Stimulated activated CD8-positive, alpha-beta memory T cell treated with anti-CD3 and anti-CD28 coated beads, Interleukin-12 subunit alpha, Interleukin-12 subunit beta, amount 100 ng/mL, for 24 hours (primary cell): Measurements from ENCODE around the gene LRRC52.
"Not testable (repeated sequence)": the region's sequence is repeated elsewhere in the genome, so short reads cannot be mapped to it uniquely, and the experiment has no call there.

Source experiments
- DNase-seq: peaks from one replicate; pipeline ENCODE4 v3.0.0-alpha.2; 2020; ENCODE audit errors: extremely low read depth

Gene LRRC52

DNA sequence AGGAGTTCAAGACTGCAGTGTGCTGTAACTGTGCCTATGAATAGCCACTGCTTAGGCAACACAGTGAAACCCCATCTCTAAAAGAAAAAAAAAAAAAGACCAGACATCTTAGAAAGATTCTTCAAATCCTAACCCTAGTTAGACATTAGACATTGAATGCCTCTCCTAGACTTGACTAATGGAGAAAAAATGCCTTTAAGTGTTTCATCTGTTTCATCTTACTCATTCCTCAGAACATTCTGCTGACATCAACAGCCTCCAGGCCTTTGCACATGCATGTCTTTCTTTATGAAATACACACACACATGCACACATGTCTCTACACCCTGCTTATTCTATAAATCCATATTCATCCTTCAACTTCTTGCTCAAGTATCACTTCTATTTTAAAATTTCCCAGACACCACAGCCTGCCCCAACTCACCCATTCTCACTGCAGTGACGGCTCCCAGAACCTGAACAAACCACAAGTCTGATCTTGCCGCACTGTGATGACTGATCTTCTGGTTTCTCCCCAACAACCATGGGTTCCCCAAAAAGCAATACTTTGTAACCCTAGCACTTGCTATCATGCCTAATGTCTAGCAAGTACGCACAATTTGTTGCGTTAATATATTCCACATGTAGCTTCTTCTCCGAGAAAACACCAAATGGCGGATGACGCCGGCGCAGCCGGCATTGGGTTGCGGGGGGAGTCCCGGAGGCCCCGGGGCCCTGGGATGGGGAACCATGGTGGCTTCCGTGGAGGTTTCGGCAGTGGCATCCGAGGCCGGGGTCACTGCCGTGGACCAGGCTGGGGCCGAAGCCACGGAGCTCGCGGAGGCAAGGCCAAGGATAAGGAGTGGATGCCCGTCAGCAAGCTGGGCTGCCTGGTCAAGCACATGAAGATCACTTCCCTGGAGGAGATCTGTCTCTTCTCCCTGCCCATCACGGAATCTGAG lies 37.4 kb downstream of the LRRC52 start:
- no peak for DNase-seq

GRCh38 chr1:165581926-165582325 lies 38.1 kb downstream of the LRRC52 start:
- DNase-seq, result no peak

GRCh38 chr1:165586398-165586797 lies 42.6 kb downstream of the LRRC52 start:
- DNase-seq, result no peak

- not testable (repeated sequence) for DNase-seq
These were observed 47.6 kb downstream of the LRRC52 start for GRCh38 chr1:165591391-165591790.

DNA sequence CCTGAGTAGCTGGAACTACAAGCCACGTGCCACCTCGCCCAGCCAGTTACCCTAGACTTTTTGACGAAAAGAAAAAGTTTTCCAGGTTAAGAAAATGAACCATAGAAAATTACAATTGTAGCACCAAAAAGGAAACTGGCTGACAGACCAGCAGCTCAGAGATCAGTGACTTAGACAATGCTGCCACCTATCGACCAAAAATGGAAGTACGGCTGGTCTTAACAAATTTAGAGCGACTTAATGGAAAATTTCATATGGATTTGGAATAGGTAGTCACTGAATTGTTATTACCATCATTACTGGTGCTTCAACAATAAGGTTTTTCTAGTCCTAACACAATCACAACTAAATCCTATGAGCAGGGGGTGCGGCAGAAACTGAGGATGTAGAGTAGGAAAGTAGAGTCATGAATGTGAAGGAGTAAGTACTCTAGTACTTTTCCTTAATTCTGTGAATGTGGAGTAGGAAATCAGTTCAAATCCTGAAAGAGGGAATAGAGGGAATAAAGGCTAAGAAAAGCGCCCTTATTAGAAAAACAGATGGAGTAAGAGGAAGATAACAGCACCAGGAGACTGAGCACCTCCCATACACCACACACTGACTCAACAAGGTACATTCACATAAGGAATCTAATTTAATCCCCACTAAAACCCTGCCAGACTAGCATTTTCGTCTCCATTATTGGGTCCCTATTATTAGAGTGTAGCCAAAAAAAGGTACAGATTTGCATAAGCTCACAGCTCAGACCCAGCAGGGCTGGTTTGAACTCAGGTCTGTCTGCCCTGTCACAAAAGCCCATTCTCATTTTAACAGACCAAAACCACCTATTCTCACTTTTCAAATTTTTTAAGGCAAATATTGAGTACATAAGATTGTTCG lies 49.4 kb downstream of the LRRC52 start:
- DNase-seq, result no peak

DNA sequence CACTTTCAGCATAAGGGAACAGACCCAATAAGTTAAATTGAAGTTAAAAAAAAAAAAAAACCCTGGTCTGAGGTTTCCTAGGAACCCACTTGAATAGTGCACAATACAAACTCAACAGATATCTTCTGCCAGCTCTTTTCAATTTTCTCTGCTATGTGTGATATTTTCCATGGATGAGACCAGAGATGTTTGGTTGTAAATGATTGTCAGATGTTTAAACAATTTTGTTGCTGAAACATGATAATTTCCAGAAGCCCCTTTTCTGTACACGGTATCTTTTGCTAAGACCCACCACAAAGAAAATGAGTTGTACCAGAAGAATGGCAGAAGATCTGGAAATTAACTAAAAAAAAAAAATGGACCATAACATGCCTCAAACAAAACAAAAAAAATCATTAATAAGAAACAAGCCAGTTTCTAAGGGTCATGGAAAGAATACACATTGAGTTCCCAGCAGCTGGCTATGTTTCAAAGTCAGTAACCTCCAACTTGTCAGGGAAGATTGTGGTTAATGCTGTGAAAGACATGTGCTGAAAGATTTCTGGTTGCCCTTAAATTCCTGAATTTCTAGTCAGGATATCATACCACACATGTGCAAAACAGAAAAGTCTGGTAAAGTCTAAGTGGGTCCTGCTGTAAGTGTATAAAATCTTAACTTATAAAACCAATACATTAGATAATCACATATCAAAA lies 51.6 kb downstream of the LRRC52 start:
- DNase-seq, result no peak

GRCh38 chr1:165597883-165598675 lies 54.3 kb downstream of the LRRC52 start:
- DNase-seq, result peak; percentile 88

GRCh38 chr1:165598676-165599059 lies 54.9 kb downstream of the LRRC52 start:
- no peak for DNase-seq

DNA sequence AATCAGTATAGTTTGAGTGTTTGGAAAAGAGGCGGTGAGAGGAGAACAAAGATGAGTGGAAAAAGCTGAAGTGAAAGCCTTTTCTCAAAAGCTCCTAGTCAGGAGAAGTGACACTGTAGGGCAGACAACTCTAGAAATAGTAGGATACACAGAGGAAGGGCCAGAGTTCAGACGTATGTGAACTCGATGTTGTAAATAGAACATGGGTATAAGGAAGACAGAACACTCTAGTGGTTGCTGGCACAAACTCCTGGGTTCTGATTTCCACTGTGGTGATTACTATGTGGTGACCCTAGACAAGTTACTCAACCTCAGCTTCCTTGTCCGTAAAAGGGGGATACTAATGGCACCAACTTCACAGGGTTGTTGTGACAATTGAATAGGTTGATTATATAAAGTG lies 57.0 kb downstream of the LRRC52 start:
- no peak for DNase-seq

- no peak for DNase-seq
These were observed 60.0 kb downstream of the LRRC52 start for GRCh38 chr1:165603810-165604209.

DNA sequence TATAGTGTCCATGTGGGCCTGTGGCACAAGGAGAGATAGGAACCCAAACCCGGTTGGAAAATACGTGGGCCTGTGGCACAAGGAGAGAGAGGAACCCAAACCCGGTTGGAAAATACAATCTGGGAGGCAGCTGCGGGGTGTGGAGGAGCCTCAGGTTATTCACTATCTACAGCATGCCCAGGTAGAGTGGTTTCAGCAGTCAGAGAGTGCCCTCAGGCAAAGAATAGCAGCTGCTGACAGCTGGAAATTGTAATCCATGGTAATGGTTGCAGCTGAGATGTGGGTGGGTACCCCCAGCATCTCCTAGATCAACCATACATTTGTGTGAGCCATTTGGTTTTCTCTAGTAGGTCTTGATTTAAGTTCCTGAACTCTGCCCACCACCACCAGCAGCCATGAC lies 61.4 kb downstream of the LRRC52 start:
- no peak for DNase-seq

GRCh38 chr1:165606676-165607075 lies 62.9 kb downstream of the LRRC52 start:
- not testable (repeated sequence) for DNase-seq

- DNase-seq, result no peak
These were observed 67.1 kb downstream of the LRRC52 start for GRCh38 chr1:165610866-165611265.

DNA sequence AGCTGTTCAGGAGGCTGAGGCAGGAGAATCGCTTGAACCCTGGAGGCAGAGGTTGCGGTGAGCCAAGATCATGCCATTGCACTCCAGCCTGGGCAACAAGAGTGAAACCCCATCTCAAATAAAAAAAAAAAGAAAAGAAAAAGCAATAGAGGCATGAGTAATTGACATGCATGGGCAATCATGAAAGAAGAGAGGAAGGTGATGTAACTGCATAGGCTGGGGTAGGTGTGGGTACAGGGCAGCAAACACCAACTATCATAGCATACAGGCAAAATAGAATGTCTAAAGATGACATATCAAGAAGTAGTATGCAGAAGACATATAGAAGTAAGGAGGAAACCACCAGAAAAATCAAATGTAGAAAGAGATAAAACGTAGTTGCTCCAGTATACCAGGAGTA lies 68.3 kb downstream of the LRRC52 start:
- no peak for DNase-seq
